HG03196 (cell line): ENCODE measurements around the gene KRCC1.
"Not testable (repeated sequence)": the region's sequence is repeated elsewhere in the genome, so short reads cannot be mapped to it uniquely, and the experiment has no call there.

ENCODE experiments used
- ATAC-seq: cut with Tn5 transposase; IDR thresholded peaks from one replicate; pipeline ENCODE4 v1.9.1; 2021; ENCODE audit not compliant: unreplicated experiment

The KRCC1 gene

GRCh38 chr2:88003074-88003755, 52.4 kb downstream of the KRCC1 start:
- ATAC-seq, result no peak

DNA sequence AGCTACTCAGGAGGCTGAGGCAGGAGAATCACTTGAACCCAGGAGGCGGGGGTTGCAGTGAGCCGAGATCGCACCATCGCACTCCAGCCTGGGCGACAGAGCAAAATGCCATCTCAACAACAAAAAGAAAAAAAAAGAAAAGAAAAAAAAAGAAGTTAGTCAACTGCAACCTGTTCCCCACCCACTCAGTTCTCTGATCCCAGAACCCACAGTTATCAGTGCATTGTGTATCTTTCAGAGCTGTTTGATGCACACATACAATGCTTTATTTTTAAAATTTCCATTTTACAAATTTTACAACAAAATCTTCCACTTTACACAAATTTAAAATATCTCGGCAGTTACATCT, 53.2 kb downstream of the KRCC1 start:
- ATAC-seq, result no peak

DNA sequence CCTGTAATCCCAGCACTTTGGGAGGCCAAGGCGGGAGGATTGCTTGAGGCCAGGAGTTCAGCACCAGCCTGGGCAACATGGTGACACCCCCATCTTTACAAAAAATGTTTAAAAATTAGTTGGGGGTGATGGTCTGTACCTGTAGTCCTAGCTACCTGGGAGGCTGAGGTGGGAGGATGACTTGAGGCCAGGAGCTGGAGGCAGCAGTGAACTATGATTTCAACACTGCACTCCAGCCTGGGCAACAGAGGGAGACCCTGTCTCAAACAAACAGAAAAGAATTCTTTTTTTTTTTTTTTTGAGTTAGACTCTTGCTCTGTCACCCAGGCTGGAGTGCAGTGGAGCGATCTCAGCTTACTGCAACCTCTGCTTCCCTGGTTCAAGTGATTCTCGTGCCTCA, 55.1 kb downstream of the KRCC1 start:
- ATAC-seq, result not testable (repeated sequence)

- no peak for ATAC-seq
Measured at GRCh38 chr2:87996570-87996969, 59.0 kb downstream of the KRCC1 start.

DNA sequence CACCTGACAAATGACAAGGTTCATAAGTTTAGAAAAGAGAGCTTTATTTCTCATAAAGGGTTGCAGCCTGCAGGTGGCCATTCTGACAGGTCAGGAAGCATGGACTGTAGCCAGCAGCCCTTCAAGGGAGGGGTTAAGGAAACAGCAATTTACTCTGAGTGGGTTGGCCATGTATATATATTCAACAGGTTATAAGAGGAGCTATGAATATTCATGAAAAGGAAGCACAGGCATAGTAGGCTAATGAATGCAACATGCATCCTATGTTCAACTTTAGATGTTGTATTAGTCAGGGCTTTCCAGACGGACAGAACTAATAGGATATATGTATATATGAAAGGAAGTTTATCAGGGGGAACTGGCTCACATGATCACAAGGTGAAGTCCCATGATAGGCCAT, 59.8 kb downstream of the KRCC1 start:
- ATAC-seq, result no peak

GRCh38 chr2:87994304-87994850, 61.2 kb downstream of the KRCC1 start:
- not testable (repeated sequence) for ATAC-seq

GRCh38 chr2:87992569-87992968, 63.0 kb downstream of the KRCC1 start:
- ATAC-seq, result not testable (repeated sequence)

DNA sequence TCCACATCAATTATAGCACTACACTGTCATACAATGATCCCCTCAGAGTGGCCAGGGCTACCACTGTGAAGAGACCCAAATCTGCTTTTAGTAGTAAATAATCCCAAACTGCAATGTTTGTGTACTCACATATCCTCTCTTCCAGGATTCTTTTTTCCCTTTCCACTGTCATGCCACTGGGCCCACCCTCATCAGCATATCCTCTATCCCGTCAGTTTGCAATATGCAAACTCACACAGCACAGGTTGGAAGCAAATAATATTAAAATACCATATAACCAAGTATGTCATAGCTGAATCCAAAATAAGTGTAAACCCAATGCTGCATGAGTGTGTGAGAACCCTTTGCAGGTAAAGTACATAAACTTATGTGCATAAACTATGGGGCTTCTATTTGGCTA, 68.1 kb downstream of the KRCC1 start:
- ATAC-seq, result not testable (repeated sequence)

DNA sequence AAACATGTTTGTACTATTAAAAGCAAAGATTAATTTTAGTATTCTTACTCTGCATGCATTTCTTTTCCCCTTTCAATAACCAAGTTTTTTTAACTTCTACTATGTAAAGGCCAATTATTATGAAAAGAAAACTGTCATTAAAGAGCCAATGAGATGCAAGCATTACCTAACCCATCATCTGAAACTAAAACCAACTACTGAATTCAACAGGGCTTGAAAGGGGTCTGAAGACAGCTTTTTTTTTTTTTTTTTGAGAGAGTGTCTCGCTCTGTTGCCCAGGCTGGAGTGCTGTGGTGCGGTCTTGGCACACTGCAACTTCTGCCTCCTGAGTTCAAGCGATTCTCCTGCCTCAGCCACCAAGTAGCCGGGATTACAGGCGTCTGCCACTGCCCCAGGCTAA, 69.7 kb downstream of the KRCC1 start:
- ATAC-seq, result not testable (repeated sequence)

GRCh38 chr2:87981182-87981581, 74.4 kb downstream of the KRCC1 start:
- not testable (repeated sequence) for ATAC-seq
